HG03565 (cell line): ENCODE measurements around the gene NELFCD.

Experiments used
- ATAC-seq: cut with Tn5 transposase; IDR thresholded peaks from one replicate; pipeline ENCODE4 v1.9.1; 2021; ENCODE audit warnings: mild to moderate bottlenecking, moderate library complexity; ENCODE audit not compliant: unreplicated experiment

Gene NELFCD

GRCh38 chr20:58993332-58994248 lies 12.5 kb downstream of the NELFCD start:
- ATAC-seq = no peak

GRCh38 chr20:58994390-58995159 lies 13.5 kb downstream of the NELFCD start:
- ATAC-seq = no peak

GRCh38 chr20:58995461-58996225 lies 14.6 kb downstream of the NELFCD start:
- ATAC-seq = no peak

- no peak for ATAC-seq
Measured at GRCh38 chr20:58996226-58996611, 15.2 kb downstream of the NELFCD start.

GRCh38 chr20:58997141-58997770 lies 16.2 kb downstream of the NELFCD start:
- ATAC-seq = no peak

- no peak for ATAC-seq
Measured at GRCh38 chr20:58998656-58999055, 17.6 kb downstream of the NELFCD start.

GRCh38 chr20:59000326-59000725 lies 19.3 kb downstream of the NELFCD start:
- no peak for ATAC-seq

GRCh38 chr20:59001068-59001448 lies 20.0 kb downstream of the NELFCD start:
- no peak for ATAC-seq

GRCh38 chr20:59001449-59002171 lies 20.6 kb downstream of the NELFCD start:
- ATAC-seq = no peak

GRCh38 chr20:59002388-59002787 lies 21.3 kb downstream of the NELFCD start:
- no peak for ATAC-seq

GRCh38 chr20:59002874-59003399 lies 21.9 kb downstream of the NELFCD start:
- ATAC-seq = no peak

- no peak for ATAC-seq
Measured at GRCh38 chr20:59003836-59004492, 22.9 kb downstream of the NELFCD start.

GRCh38 chr20:59004493-59004762 lies 23.4 kb downstream of the NELFCD start:
- ATAC-seq = no peak

GRCh38 chr20:59004763-59005522 lies 23.9 kb downstream of the NELFCD start:
- ATAC-seq = peak; percentile 31

GRCh38 chr20:59005523-59006166 lies 24.6 kb downstream of the NELFCD start:
- no peak for ATAC-seq

- no peak for ATAC-seq
Measured at GRCh38 chr20:59006167-59006863, 25.3 kb downstream of the NELFCD start.

- no peak for ATAC-seq
Measured at GRCh38 chr20:59006864-59007664, 26.0 kb downstream of the NELFCD start, which contains the start of gene CTSZ. TSS of gene CTSZ (minus strand) at chr20:59007254. CDS start at chr20:59007128, 126 bp downstream.
